Uterus (tissue), 4 donors: Measurements from ENCODE around the gene TOR2A. TPM values are rescaled to one million over a fixed set of nuclear protein-coding genes. Genes with fewer than 3 reads are reported as not detected.

ENCODE experiments used
- DNase-seq, 2 donors: peaks; one replicate each; pipeline ENCODE4 v3.0.0-alpha.2; 2019 to 2020
- H3K27ac ChIP-seq, 2 donors: fragments of 200-600 bp; sonication (generic); 1 replicate in 1 of 2; 2 replicates in 1 of 2; pipeline ENCODE4 v1.5.1; 2016 to 2018
- H3K27me3 ChIP-seq, 2 donors: fragments of 200-600 bp; sonication (generic); one replicate each; pipeline ENCODE4 v1.5.1; 2018 to 2019; ENCODE audit warnings: control low read depth in 1 of 2
- H3K36me3 ChIP-seq, 2 donors: fragments of 200-600 bp; sonication (generic); one replicate each; pipeline ENCODE4 v1.5.1; 2019; ENCODE audit warnings: control low read depth in 1 of 2
- H3K4me1 ChIP-seq, 2 donors: fragments of 200-600 bp; sonication (generic); one replicate each; pipeline ENCODE4 v1.5.1; 2018 to 2019; ENCODE audit warnings: control low read depth in 1 of 2
- H3K4me3 ChIP-seq, 2 donors: fragments of 200-600 bp; sonication (generic); 1 replicate in 1 of 2; 2 replicates in 1 of 2; pipeline ENCODE4 v1.5.1; 2018 to 2019; ENCODE audit warnings: mild to moderate bottlenecking in 1 of 2
- H3K9me3 ChIP-seq, 2 donors: fragments of 200-600 bp; sonication (generic); one replicate each; pipeline ENCODE4 v1.5.1; 2019; ENCODE audit warnings: control low read depth in 1 of 2
- CTCF ChIP-seq, 4 experiments: fragments of 200-600 bp in 2 of 4; fragments of 450-650 bp in 2 of 4; sonication (generic) in 2 of 4; IDR thresholded peaks; one replicate each; pipeline ENCODE4 v1.5.1; 2016 to 2019; ENCODE audit warnings: antibody characterized with exemption in 4 of 4, mild to moderate bottlenecking in 2 of 4, moderate library complexity in 1 of 4
- POLR2A ChIP-seq, 2 donors: fragments of 450-650 bp; IDR thresholded peaks; one replicate each; pipeline ENCODE4 v1.6.1; 2016; ENCODE audit warnings: antibody characterized with exemption in 2 of 2, mild to moderate bottlenecking in 1 of 2, moderate library complexity in 1 of 2
- intact Hi-C: fragments of 100-400 bp; cut with DNase I; formaldehyde crosslinking; loops from one replicate; pipeline ENCODE4 v1.15.1; 2023; ENCODE audit warnings: low total_unique reads
- total RNA-seq, 4 donors: library from RNA; depleted of rRNA in 3 of 4; stranded (reverse); fragments of >200 nt in 3 of 4; gene quantifications; one replicate each; pipeline versions ENCODE4 v1.1.0 to v1.2.4, GENCODE V29; 2014 to 2023
- donor health status: DM: yes; HTN: yes; CAD: no.

TOR2A gene
- total RNA-seq, 4 donors from 2014 or later, result 2.0 to 73.8 (median 7.0) TPM

GRCh38 chr9:127742435-127743088, 7.5 kb upstream of the TOR2A start:
- H3K4me1 ChIP-seq, result no peaks in the 10 kb centered on the region
- H3K4me3 ChIP-seq, result no peak overlapping the region
- DNase-seq, result peak; percentile 40 to 62
- H3K36me3 ChIP-seq, result no peaks in the 10 kb centered on the region
- H3K27me3 ChIP-seq, result no peaks in the 10 kb centered on the region
- H3K27ac ChIP-seq, result peak overlapping the region in 1 of 2 donors; percentile 72
- TF ChIP-seq POLR2A (IDR thresholded peaks at IDR 0.05), result no peak
- no peak for TF ChIP-seq CTCF (IDR thresholded peaks at IDR 0.05)
- intact Hi-C loops, result no loop called here
- H3K9me3 ChIP-seq, result no peaks in the 10 kb centered on the region

GRCh38 chr9:127741831-127742434, 6.8 kb upstream of the TOR2A start:
- peak; percentile 46 to 56 for DNase-seq
- no peaks in the 10 kb centered on the region for H3K36me3 ChIP-seq
- H3K9me3 ChIP-seq, result no peaks in the 10 kb centered on the region
- peak overlapping the region in 1 of 2 donors; percentile 72 for H3K27ac ChIP-seq
- no peaks in the 10 kb centered on the region for H3K27me3 ChIP-seq
- no peak for TF ChIP-seq CTCF (IDR thresholded peaks at IDR 0.05)
- no peak for TF ChIP-seq POLR2A (IDR thresholded peaks at IDR 0.05)
- intact Hi-C loops, result no loop called here
- no peak overlapping the region for H3K4me3 ChIP-seq
- H3K4me1 ChIP-seq, result no peaks in the 10 kb centered on the region

GRCh38 chr9:127739614-127740330, 4.7 kb upstream of the TOR2A start:
- Histone ChIP-seq H3K27me3 (no peaks in the 10 kb centered on the region), H3K27ac (peak overlapping the region; percentile 61 to 72), H3K9me3 (no peaks in the 10 kb centered on the region), H3K4me1 (no peaks in the 10 kb centered on the region), H3K36me3 (no peaks in the 10 kb centered on the region), H3K4me3 (no peak overlapping the region)
- intact Hi-C loops, result loop anchor here (5.0 kb wide), 1 partner anchor 128 kb away; no protein-coding TSS in a partner anchor
- TF ChIP-seq CTCF (IDR thresholded peaks at IDR 0.05), result no peak
- peak; percentile 40 to 53 for DNase-seq

GRCh38 chr9:127738666-127739065, 3.6 kb upstream of the TOR2A start:
- intact Hi-C loops, result loop anchor here (5.0 kb wide), 1 partner anchor 129 kb away; no protein-coding TSS in a partner anchor
- Histone ChIP-seq H3K4me3 (no peak overlapping the region), H3K27me3 (no peaks in the 10 kb centered on the region), H3K9me3 (no peaks in the 10 kb centered on the region), H3K36me3 (no peaks in the 10 kb centered on the region), H3K27ac (no peak overlapping the region), H3K4me1 (no peaks in the 10 kb centered on the region)
- no peak for TF ChIP-seq POLR2A (IDR thresholded peaks at IDR 0.05)
- TF ChIP-seq CTCF (IDR thresholded peaks at IDR 0.05), result no peak
- DNase-seq, result no peak
